HG03103 (cell line): Measurements from ENCODE around the gene PHF12.

Experiments used
- ATAC-seq: cut with Tn5 transposase; IDR thresholded peaks from one replicate; pipeline ENCODE4 v1.9.1; 2021; ENCODE audit warnings: low read depth; ENCODE audit not compliant: unreplicated experiment

Gene PHF12

GRCh38 chr17:28956861-28957260, 5.5 kb upstream of the PHF12 start:
- ATAC-seq, result no peak

- ATAC-seq, result no peak
These were observed 4.8 kb upstream of the PHF12 start for GRCh38 chr17:28956112-28956511.

GRCh38 chr17:28955408-28955807, 4.1 kb upstream of the PHF12 start:
- ATAC-seq, result no peak

- ATAC-seq, result no peak
These were observed 3.6 kb upstream of the PHF12 start for GRCh38 chr17:28954886-28955285.

GRCh38 chr17:28953444-28954118, 2.3 kb upstream of the PHF12 start:
- no peak for ATAC-seq

- peak; percentile 45 for ATAC-seq
These were observed 965 bp upstream of the PHF12 start for GRCh38 chr17:28951991-28952975.

- ATAC-seq, result no peak
These were observed 428 bp downstream of the PHF12 start for GRCh38 chr17:28950752-28951427.

GRCh38 chr17:28950017-28950751, 1.1 kb downstream of the PHF12 start:
- ATAC-seq, result no peak

GRCh38 chr17:28949185-28950016, 1.9 kb downstream of the PHF12 start:
- ATAC-seq, result no peak

GRCh38 chr17:28948873-28949184, 2.5 kb downstream of the PHF12 start:
- ATAC-seq, result no peak

- ATAC-seq, result no peak
These were observed 3.0 kb downstream of the PHF12 start for GRCh38 chr17:28948342-28948741.

- no peak for ATAC-seq
These were observed 3.7 kb downstream of the PHF12 start for GRCh38 chr17:28947639-28948038.

GRCh38 chr17:28946239-28946638, 5.1 kb downstream of the PHF12 start:
- ATAC-seq, result no peak

- no peak for ATAC-seq
These were observed 6.2 kb downstream of the PHF12 start for GRCh38 chr17:28944862-28945741.

- ATAC-seq, result no peak
These were observed 7.0 kb downstream of the PHF12 start for GRCh38 chr17:28944343-28944742.

GRCh38 chr17:28942925-28943324, 8.4 kb downstream of the PHF12 start:
- no peak for ATAC-seq

- no peak for ATAC-seq
These were observed 10.1 kb downstream of the PHF12 start for GRCh38 chr17:28941251-28941650.

GRCh38 chr17:28940675-28941074, 10.6 kb downstream of the PHF12 start:
- no peak for ATAC-seq

GRCh38 chr17:28940142-28940541, 11.2 kb downstream of the PHF12 start:
- no peak for ATAC-seq
